Measurements from ENCODE around the gene ATXN2.

GRCh38 chr12:111578971-111579340, 20.2 kb downstream of the ATXN2 start:
- no peak for TF ChIP-seq SIN3A (IDR thresholded peaks at IDR 0.05; ENCODE audit: borderline replicate concordance in 2 of 2, control insufficient read depth in 1 of 2, low read depth in 2 of 2, low read length in 2 of 2)
- no peak for TF ChIP-seq MBD1 (CRISPR knock-in tag; IDR thresholded peaks at IDR 0.05)
- TF ChIP-seq ZNF639 (CRISPR knock-in tag; conservative IDR thresholded peaks at IDR 0.05 in 1 of 2, IDR thresholded peaks at IDR 0.05 in 1 of 2): no peak
- no peak for TF ChIP-seq POLR2A (conservative IDR thresholded peaks at IDR 0.05)
- TF ChIP-seq ZNF253 (CRISPR knock-in tag; conservative IDR thresholded peaks at IDR 0.05): no peak

All from K562 (cell line).